H9 (cell line): Measurements from ENCODE around the gene CCDC71L. TPM values are rescaled to one million over a fixed set of nuclear protein-coding genes. Genes with fewer than 3 reads are reported as not detected.
"Not testable (repeated sequence)": the region's sequence is repeated elsewhere in the genome, so short reads cannot be mapped to it uniquely, and the experiment has no call there.

Source experiments
- DNase-seq: peaks from one replicate; pipeline ENCODE4 v3.0.0-alpha.2; 2017
- H2AFZ ChIP-seq: one replicate; pipeline ENCODE4 v1.6.1; 2013; ENCODE audit warnings: mild to moderate bottlenecking, low read length, control low read depth, moderate library complexity
- H2AK5ac ChIP-seq: 2 replicates; pipeline ENCODE4 v1.6.1; 2013; ENCODE audit warnings: low read length, control low read depth, mixed read lengths; ENCODE audit not compliant: insufficient read length
- H2BK120ac ChIP-seq: one replicate; pipeline ENCODE4 v1.6.1; 2013; ENCODE audit warnings: low read depth, mild to moderate bottlenecking, low read length, control low read depth, inconsistent platforms; ENCODE audit not compliant: poor library complexity, severe bottlenecking
- H2BK12ac ChIP-seq: 2 replicates; pipeline ENCODE4 v1.6.1; 2013; ENCODE audit warnings: low read length, control low read depth, mixed read lengths, low read depth; ENCODE audit not compliant: insufficient read length
- H2BK15ac ChIP-seq: 2 replicates; pipeline ENCODE4 v1.6.1; 2013; ENCODE audit warnings: low read depth, low read length, control low read depth
- H2BK20ac ChIP-seq: one replicate; pipeline ENCODE4 v1.6.1; 2013; ENCODE audit warnings: low read depth, mild to moderate bottlenecking, low read length, control low read depth, inconsistent platforms; ENCODE audit not compliant: poor library complexity, severe bottlenecking
- H2BK5ac ChIP-seq: 2 replicates; pipeline ENCODE4 v1.6.1; 2013; ENCODE audit warnings: low read length, control low read depth, mixed read lengths; ENCODE audit not compliant: insufficient read length
- H3K14ac ChIP-seq: 2 replicates; pipeline ENCODE4 v1.6.1; 2013; ENCODE audit warnings: low read length, control low read depth; ENCODE audit not compliant: insufficient read depth
- H3K18ac ChIP-seq: 2 replicates; pipeline ENCODE4 v1.6.1; 2013; ENCODE audit warnings: low read depth, mild to moderate bottlenecking, mixed read lengths, low read length, control low read depth; ENCODE audit not compliant: insufficient read length
- H3K23ac ChIP-seq: 2 replicates; pipeline ENCODE4 v1.6.1; 2013; ENCODE audit warnings: low read length, control low read depth, mixed read lengths, low read depth; ENCODE audit not compliant: insufficient read length
- H3K23me2 ChIP-seq: 2 replicates; pipeline ENCODE4 v1.6.1; 2013; ENCODE audit warnings: low read depth, mild to moderate bottlenecking, mixed read lengths, low read length, control low read depth; ENCODE audit not compliant: insufficient read length, poor library complexity, severe bottlenecking
- H3K27ac ChIP-seq: 2 replicates; pipeline ENCODE4 v1.5.1; 2013; ENCODE audit warnings: low read length, control low read depth, mixed read lengths, low read depth; ENCODE audit not compliant: insufficient read length
- H3K27me3 ChIP-seq: 2 replicates; pipeline ENCODE4 v1.6.1; 2013; ENCODE audit warnings: low read length, control low read depth, inconsistent platforms; ENCODE audit not compliant: insufficient read depth
- H3K4ac ChIP-seq: 2 replicates; pipeline ENCODE4 v1.6.1; 2013; ENCODE audit warnings: low read depth, mild to moderate bottlenecking, control low read depth, inconsistent platforms, low read length, moderate library complexity
- H3K4me1 ChIP-seq: 2 replicates; pipeline ENCODE4 v1.6.1; 2013; ENCODE audit warnings: low read length, control low read depth, inconsistent platforms; ENCODE audit not compliant: insufficient read depth
- H3K4me2 ChIP-seq: 2 replicates; pipeline ENCODE4 v1.6.1; 2013; ENCODE audit warnings: low read length, control low read depth, mixed read lengths; ENCODE audit not compliant: insufficient read length, insufficient read depth
- H3K56ac ChIP-seq: 2 replicates; pipeline ENCODE4 v1.6.1; 2013; ENCODE audit warnings: low read depth, mild to moderate bottlenecking, mixed read lengths, low read length, control low read depth; ENCODE audit not compliant: insufficient read length
- H3K79me1 ChIP-seq: 2 replicates; pipeline ENCODE4 v1.6.1; 2013; ENCODE audit warnings: low read depth, mild to moderate bottlenecking, moderate library complexity, low read length, control low read depth, inconsistent platforms; ENCODE audit not compliant: insufficient read depth, poor library complexity, severe bottlenecking
- H3K79me2 ChIP-seq: 2 replicates; pipeline ENCODE4 v1.6.1; 2013; ENCODE audit warnings: low read length, control low read depth, inconsistent platforms; ENCODE audit not compliant: insufficient read depth
- H3K9ac ChIP-seq: 2 replicates; pipeline ENCODE4 v1.6.1; 2013; ENCODE audit warnings: low read length, control low read depth, mixed read lengths; ENCODE audit not compliant: insufficient read length; ENCODE audit errors: extremely low read depth
- H3K9me3 ChIP-seq: one replicate; pipeline ENCODE4 v1.6.1; 2013; ENCODE audit warnings: low read depth, low read length, inconsistent platforms; ENCODE audit not compliant: control insufficient read depth
- H3T11ph ChIP-seq: one replicate; pipeline ENCODE4 v1.6.1; 2013; ENCODE audit warnings: mild to moderate bottlenecking, low read length, control low read depth, inconsistent platforms
- H4K20me1 ChIP-seq: one replicate; pipeline ENCODE4 v1.6.1; 2013; ENCODE audit not compliant: control insufficient read depth, insufficient read length, insufficient read depth
- H4K5ac ChIP-seq: 2 replicates; pipeline ENCODE4 v1.6.1; 2013; ENCODE audit warnings: low read depth, mild to moderate bottlenecking, mixed read lengths, low read length, control low read depth; ENCODE audit not compliant: insufficient read length
- H4K8ac ChIP-seq: replicated peaks from 2 replicates; pipeline ENCODE4 v1.6.1; 2013; ENCODE audit warnings: low read length, control low read depth, mixed read lengths, low read depth; ENCODE audit not compliant: insufficient read length
- H4K91ac ChIP-seq: 2 replicates; pipeline ENCODE4 v1.6.1; 2013; ENCODE audit warnings: low read depth, mild to moderate bottlenecking, moderate library complexity, mixed read lengths, low read length, control low read depth; ENCODE audit not compliant: insufficient read length
- H3K27ac Mint-ChIP-seq, 3 experiments: 2 replicates in 2 of 3; 3 replicates in 1 of 3; pipeline ENCODE4 v1.8.0; 2020 to 2021; ENCODE audit warnings: mixed read lengths in 3 of 3, mild to moderate bottlenecking in 1 of 3, moderate library complexity in 1 of 3
- H3K27me3 Mint-ChIP-seq: 2 replicates; pipeline ENCODE4 v1.8.0; 2021; ENCODE audit warnings: low read depth, mild to moderate bottlenecking, moderate library complexity, mixed read lengths
- H3K36me3 Mint-ChIP-seq, 3 experiments: 2 replicates in 2 of 3; 3 replicates in 1 of 3; pipeline ENCODE4 v1.8.0; 2020 to 2021; ENCODE audit warnings: low read depth in 3 of 3, mixed read lengths in 3 of 3; ENCODE audit not compliant: insufficient read depth in 1 of 3
- H3K4me1 Mint-ChIP-seq, 2 experiments: 2 replicates each; pipeline ENCODE4 v1.8.0; 2020; ENCODE audit warnings: mixed read lengths in 2 of 2
- H3K4me3 Mint-ChIP-seq, 2 experiments: 2 replicates in 1 of 2; 3 replicates in 1 of 2; pipeline ENCODE4 v1.8.0; 2020 to 2021; ENCODE audit warnings: mild to moderate bottlenecking in 2 of 2, mixed read lengths in 2 of 2, moderate library complexity in 1 of 2
- H3K9me3 Mint-ChIP-seq, 2 experiments: 2 replicates in 1 of 2; 3 replicates in 1 of 2; pipeline ENCODE4 v1.8.0; 2020; ENCODE audit warnings: mild to moderate bottlenecking in 2 of 2, mixed read lengths in 2 of 2, moderate library complexity in 1 of 2
- CTCF ChIP-seq: fragments of 200-600 bp; sonication (generic); conservative IDR thresholded peaks from 3 replicates; pipeline ENCODE4 v1.8.0; 2021; ENCODE audit warnings: antibody characterized with exemption, mild to moderate bottlenecking
- WGBS: extraction: QIAGEN DNeasy Blood & Tissue Kit; methylation state at CpG from one replicate; pipeline ENCODE4 v1.1.7; 2013; ENCODE audit warnings: missing lambda C conversion rate, low lambda C conversion rate, mixed read lengths; ENCODE audit not compliant: insufficient read length; ENCODE audit errors: extremely low coverage; 5-methylcytosine and 5-hydroxymethylcytosine counted together
- total RNA-seq: library from RNA; stranded (reverse); gene quantifications from 2 replicates; pipeline ENCODE4 v1.2.1, GENCODE V29; 2021

Gene CCDC71L
- total RNA-seq, 1 experiment from 2014 or later = 13.7 TPM

- H3K23ac ChIP-seq = no peak overlapping the region
- H3K14ac ChIP-seq = no peak overlapping the region
- no CpG with 5 or more reads among the region's 3 CpGs for WGBS
- peaks cover 11% of the 10 kb centered on the region for H3K27me3 Mint-ChIP-seq
- no peak overlapping the region for H2BK120ac ChIP-seq
- no peak overlapping the region for H3K18ac ChIP-seq
- H3K27ac Mint-ChIP-seq = no peak overlapping the region
- no peak overlapping the region for H3K27ac ChIP-seq
- H3K9me3 ChIP-seq = no peaks in the 10 kb centered on the region
- no peaks in the 10 kb centered on the region for H3K36me3 Mint-ChIP-seq
- H4K5ac ChIP-seq = no peak overlapping the region
- H3T11ph ChIP-seq = no peak overlapping the region
- H4K20me1 ChIP-seq = no peaks in the 10 kb centered on the region
- no peak overlapping the region for H4K91ac ChIP-seq
- H3K79me1 ChIP-seq = no peaks in the 10 kb centered on the region
- H2AFZ ChIP-seq = no peak overlapping the region
- no peaks in the 10 kb centered on the region for H3K23me2 ChIP-seq
- no peak overlapping the region for H3K9ac ChIP-seq
- H3K9me3 Mint-ChIP-seq = no peaks in the 10 kb centered on the region
- DNase-seq = no peak
- H2BK5ac ChIP-seq = no peak overlapping the region
- no peak overlapping the region for H3K4me3 Mint-ChIP-seq
- H3K4ac ChIP-seq = no peak overlapping the region
- H2BK20ac ChIP-seq = no peak overlapping the region
- no peak overlapping the region for H2AK5ac ChIP-seq
- no peaks in the 10 kb centered on the region for H3K4me1 ChIP-seq
- no peak overlapping the region for H2BK15ac ChIP-seq
- H2BK12ac ChIP-seq = no peak overlapping the region
- TF ChIP-seq CTCF = no peak
- H3K4me2 ChIP-seq = no peak overlapping the region
- H3K56ac ChIP-seq = no peak overlapping the region
- no peaks in the 10 kb centered on the region for H3K27me3 ChIP-seq
- no peaks in the 10 kb centered on the region for H3K4me1 Mint-ChIP-seq
- H3K79me2 ChIP-seq = no peaks in the 10 kb centered on the region
- no peak overlapping the region for H4K8ac ChIP-seq
Measured at GRCh38 chr7:106678795-106679152, 17.8 kb upstream of the CCDC71L start.

- not testable (repeated sequence) for H2BK20ac ChIP-seq, H3K56ac ChIP-seq, H3K9me3 ChIP-seq, H3K4me3 Mint-ChIP-seq, H3K14ac ChIP-seq, H3K79me2 ChIP-seq, H3K9me3 Mint-ChIP-seq, H3K27ac ChIP-seq, H3K4ac ChIP-seq, H3K27ac Mint-ChIP-seq, H3K4me1 ChIP-seq, H3K4me1 Mint-ChIP-seq, DNase-seq, H2BK12ac ChIP-seq, H2AK5ac ChIP-seq, H3K23me2 ChIP-seq, H2BK15ac ChIP-seq, H3K23ac ChIP-seq, H4K5ac ChIP-seq, H3K4me2 ChIP-seq, H3K9ac ChIP-seq, H3K18ac ChIP-seq, H4K20me1 ChIP-seq, H3T11ph ChIP-seq, H2BK5ac ChIP-seq, H4K8ac ChIP-seq, H2BK120ac ChIP-seq, H3K36me3 Mint-ChIP-seq, H4K91ac ChIP-seq, H2AFZ ChIP-seq, H3K79me1 ChIP-seq, H3K27me3 ChIP-seq
- WGBS = no CpG with 5 or more reads among the region's 2 CpGs
- peaks cover 22% of the 10 kb centered on the region for H3K27me3 Mint-ChIP-seq
Measured at GRCh38 chr7:106676506-106676905, 15.5 kb upstream of the CCDC71L start.
